GM13976 (cell line): ENCODE results near the gene BMERB1.
"Not testable (repeated sequence)": the region's sequence is repeated elsewhere in the genome, so short reads cannot be mapped to it uniquely, and the experiment has no call there.

ENCODE experiments used
- DNase-seq: peaks from one replicate; pipeline ENCODE4 v3.0.0; 2012; ENCODE audit warnings: low spot score
- in situ Hi-C: fragments of 300-500 bp; cut with MboI; formaldehyde crosslinking; loops from one replicate; pipeline ENCODE4 v1.12.0; 2022; ENCODE audit warnings: low sequenced_read_pairs, mixed read lengths, inconsistent platforms; ENCODE audit not compliant: unreplicated experiment
- TF ChIP-seq, protein P1 (sequence below): IDR thresholded peaks from 2 replicates; pipeline ENCODE4 v1.5.1; 2012; ENCODE audit warnings: borderline replicate concordance, mild to moderate bottlenecking; ENCODE audit not compliant: insufficient read depth; ENCODE audit errors: extremely low read depth, missing control alignments, control extremely low read depth

The BMERB1 gene

DNA sequence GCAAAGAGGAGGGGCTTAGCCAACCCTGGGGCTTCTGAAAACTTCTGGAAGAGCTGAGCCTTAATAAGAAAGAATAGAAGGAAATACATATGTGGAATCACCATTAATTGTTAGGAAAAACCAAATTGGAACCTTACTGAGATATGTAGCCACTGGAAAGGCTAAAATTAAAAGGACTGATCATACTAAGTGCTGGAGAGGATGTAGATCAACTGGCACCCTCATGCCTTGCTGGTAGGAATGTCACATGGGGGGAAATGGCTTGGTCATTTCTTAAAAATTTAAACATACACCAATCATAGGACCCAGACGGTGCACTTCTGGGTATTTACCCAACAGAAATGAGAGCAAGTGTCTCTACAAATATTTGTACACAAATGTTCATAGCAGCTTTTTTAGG lies 11.1 kb downstream of the BMERB1 start:
- in situ Hi-C loops: no loop called here
- TF ChIP-seq, protein P1, sequence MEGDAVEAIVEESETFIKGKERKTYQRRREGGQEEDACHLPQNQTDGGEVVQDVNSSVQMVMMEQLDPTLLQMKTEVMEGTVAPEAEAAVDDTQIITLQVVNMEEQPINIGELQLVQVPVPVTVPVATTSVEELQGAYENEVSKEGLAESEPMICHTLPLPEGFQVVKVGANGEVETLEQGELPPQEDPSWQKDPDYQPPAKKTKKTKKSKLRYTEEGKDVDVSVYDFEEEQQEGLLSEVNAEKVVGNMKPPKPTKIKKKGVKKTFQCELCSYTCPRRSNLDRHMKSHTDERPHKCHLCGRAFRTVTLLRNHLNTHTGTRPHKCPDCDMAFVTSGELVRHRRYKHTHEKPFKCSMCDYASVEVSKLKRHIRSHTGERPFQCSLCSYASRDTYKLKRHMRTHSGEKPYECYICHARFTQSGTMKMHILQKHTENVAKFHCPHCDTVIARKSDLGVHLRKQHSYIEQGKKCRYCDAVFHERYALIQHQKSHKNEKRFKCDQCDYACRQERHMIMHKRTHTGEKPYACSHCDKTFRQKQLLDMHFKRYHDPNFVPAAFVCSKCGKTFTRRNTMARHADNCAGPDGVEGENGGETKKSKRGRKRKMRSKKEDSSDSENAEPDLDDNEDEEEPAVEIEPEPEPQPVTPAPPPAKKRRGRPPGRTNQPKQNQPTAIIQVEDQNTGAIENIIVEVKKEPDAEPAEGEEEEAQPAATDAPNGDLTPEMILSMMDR: no peak
- DNase-seq: no peak

DNA sequence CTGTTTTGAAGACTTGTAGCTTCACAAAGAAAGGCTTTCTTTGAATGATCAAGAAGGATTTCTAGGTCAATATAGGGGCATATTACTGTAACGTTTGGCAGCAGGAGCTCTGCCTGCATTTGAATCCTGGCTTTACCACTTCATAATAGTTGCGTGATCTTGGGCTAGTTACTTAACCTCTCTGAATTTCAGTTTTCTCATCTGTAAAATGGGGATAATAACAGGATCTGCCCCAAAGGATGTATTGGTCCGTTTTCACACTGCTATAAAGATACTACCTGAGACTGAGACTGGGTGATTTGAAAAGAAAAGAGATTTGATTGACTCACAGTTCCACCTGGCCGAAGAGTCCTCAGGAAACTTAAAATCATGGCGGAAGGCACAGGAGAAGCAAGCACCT lies 12.5 kb downstream of the BMERB1 start:
- in situ Hi-C loops: no loop called here
- no peak for DNase-seq
- TF ChIP-seq, protein P1: no peak

DNA sequence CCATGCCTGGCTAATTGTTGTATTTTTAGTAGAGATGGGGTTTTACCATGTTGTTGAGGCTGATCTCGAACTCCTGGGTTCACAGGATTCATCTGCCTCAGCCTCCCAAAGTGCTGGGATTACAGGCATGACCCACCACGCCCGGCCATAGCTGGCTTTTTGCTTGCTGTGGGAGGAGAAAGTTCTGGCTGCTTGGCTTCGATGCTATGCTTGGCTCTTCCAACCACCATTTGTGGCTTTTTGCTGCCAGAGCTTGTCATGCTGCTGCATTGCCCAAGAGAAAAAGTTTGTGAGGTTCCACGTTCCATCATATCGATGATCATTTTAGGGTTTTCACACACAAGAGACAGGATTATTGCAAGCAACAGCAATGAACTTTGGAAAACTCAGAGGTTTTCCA lies 16.2 kb downstream of the BMERB1 start:
- TF ChIP-seq, protein P1: no peak
- DNase-seq: no peak
- in situ Hi-C loops: no loop called here

DNA sequence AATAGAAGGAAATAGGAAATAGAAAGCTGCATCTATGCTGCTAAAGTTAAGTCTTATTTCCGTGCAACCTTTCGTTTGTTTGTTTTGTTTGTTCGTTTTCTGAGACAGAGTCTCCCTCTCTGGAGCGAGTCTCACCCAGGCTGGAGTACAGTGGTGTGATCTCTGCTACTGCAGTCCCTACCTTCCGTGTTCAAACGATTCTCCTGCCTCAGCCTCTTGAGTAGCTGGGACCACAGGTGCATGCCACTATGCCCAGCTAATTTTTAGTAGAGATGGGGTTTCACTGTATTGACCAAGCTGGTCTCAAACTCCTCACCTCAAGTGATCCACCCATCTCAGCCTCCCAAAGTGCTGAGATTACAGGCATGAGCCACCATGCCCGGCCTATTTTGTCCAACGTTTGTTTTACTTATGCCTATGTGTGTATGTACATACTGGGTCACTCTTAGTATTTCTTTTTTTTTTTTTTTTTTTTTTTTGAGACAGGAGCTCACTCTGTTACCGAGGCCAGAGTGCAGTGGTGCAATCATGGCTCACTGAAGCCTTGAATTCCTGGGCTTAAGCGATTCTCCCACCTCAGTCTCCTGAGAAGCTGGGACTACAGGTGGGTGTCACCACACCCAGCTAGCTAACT lies 16.8 kb downstream of the BMERB1 start:
- in situ Hi-C loops: no loop called here
- DNase-seq: no peak
- TF ChIP-seq, protein P1: no peak

DNA sequence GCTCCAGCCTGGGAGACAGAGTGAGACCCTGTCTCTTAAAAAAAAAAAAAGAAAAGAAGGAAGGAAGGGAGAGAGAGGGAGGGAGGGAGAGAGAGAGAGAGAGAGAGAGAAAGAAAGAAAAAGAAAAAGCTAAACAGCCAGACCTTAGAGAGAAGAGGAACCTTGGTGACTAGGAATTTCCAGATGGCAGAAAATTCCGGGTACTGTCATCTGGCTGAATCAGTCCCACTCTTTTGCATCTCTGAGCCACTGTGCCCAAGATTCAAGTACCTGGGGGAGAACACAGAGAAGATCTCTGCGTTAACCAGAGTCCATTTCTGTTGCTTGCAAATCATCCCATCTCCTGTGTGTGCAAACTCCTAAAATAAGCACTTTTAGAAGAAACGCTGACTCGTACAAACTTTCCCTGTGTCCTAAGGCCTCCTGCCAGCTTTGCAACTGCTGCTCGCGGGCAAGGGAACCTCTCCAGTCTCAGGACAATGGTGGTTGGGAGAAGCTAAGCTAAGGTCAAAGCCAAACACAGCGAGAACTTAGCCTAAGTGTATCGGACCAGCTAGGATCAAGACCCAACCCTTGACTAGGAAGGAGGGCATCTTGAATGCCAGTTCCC lies 18.0 kb downstream of the BMERB1 start:
- no peak for DNase-seq
- in situ Hi-C loops: no loop called here
- TF ChIP-seq, protein P1: no peak

DNA sequence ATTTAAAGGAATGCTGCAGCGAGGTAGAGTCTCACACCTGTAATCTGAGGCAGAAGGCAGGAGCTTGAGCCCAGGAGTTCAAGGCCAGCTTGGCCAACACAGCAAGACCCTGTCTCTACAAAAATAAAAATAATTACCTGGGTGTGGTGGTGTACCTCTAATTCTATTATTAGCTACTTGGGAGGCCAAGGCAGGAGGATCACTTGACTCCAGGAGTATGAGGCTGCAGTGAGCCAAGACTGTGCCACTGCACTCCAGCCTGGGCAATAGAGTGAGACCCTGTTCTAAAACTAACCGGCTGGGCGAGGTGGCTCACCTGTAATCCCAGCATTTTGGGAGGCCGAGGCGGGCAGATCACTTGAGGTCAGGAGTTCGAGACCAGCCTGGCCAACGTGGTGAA lies 18.9 kb downstream of the BMERB1 start:
- DNase-seq, in situ Hi-C loops: not testable (repeated sequence)

DNA sequence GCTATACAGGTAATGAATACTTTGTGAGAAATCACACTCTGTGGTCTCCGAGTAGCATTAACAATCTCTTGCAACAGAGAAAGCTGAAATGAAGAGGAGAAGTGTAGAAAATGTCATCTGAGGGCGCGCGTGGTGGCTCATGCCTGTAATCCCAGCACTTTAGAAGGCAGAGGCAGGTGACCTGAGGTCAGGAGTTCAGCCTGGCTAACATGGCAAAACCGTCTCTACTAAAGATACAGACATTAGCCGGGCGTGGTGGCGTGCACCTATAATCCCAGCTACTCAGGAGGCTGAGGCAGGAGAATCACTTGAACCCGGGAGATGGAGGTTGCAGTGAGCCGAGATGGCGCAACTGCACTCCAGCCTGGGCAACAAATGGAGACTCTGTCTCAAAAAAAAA lies 20.5 kb downstream of the BMERB1 start:
- in situ Hi-C loops, DNase-seq: not testable (repeated sequence)

DNA sequence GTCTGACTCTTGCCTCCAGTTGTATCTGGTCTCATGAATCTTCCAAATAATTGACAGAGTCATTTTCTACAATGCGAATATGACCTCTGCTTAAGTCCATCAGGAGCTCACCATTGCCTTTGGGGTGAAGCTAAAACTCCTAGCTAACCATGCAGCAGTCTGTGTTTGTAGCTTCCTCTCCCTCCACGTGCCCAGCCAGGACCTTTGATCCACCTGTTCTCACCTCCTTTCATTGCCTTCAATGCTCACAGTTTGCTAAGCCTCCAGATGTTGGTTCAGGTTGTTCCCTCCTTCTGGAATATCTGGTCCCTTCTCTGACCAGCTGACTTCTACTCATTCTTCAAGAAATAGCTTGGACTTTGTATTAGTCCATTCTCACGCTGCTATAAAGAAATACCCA lies 23.0 kb downstream of the BMERB1 start:
- in situ Hi-C loops: no loop called here
- no peak for DNase-seq
- TF ChIP-seq, protein P1: no peak
